GM21447 (cell line): ENCODE measurements around the gene ENO2.
A peak's percentile ranks its signal among the peaks of the same experiment; 100 is the strongest.

ENCODE experiments used
- ATAC-seq: cut with Tn5 transposase; IDR thresholded peaks from one replicate; pipeline ENCODE4 v1.9.1; 2021; ENCODE audit not compliant: unreplicated experiment

The ENO2 gene

DNA sequence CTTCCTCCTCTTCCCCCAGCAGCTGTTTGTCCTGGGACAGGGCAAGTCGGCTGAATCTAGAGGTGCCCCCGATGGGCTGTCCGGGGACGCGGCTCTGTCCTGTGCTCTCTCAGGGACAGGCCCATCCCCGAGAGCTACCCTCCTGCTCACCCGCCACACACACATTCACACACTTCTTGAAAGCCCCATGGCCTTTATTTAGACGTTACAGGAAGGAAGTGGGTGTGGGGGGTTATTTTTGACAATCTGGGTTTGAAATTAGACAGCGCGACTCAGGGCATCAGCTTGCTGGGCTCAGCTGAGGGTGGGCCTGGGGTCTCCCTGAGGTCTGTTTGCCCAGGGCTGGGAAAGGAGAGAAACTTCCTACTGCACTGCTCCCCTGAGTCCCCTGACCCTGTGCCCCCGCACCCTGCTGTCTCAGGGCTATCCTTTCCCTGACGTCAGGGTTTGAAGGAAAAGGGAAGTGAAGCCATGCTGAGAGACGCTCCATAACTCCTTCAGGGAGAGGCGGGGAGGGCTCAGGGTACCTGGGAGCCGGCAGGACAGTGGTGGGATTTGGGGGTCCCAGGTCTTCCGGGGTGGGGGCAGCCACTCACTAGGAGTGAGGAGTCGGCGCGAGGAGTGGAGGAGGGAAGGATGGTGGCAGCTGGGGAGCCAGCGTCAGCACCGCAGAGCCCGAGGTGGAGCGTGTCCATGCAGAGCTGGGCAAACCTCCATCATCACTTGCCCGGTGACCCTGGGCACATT, 44.9 kb downstream of the ENO2 start:
- peak; percentile 49 for ATAC-seq

DNA sequence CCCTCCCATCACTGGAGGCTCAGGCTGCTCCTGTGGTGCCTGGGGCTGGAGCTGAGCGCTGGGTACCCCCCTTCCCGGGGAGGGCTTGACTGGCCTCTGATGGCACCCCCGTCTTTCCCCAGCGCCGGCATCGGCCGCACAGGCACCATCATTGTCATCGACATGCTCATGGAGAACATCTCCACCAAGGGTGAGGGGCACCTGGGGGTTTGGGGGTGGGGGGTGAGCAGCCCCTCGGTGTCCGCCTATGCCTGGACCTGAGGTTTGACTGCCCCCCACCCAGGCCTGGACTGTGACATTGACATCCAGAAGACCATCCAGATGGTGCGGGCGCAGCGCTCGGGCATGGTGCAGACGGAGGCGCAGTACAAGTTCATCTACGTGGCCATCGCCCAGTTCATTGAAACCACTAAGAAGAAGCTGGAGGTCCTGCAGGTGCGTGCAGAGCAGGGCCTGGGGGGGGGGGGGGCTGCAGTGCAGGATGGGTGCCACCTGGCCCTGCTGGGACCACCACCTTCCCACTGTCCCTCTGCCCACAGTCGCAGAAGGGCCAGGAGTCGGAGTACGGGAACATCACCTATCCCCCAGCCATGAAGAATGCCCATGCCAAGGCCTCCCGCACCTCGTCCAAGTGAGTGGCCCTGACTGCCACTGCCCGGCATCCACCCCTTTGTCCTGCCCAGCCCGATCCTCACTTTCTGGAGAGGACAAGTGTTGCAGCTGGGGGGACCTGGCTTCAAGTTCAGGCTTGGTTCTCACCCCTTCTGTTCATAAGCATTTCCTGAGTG, 45.6 kb downstream of the ENO2 start:
- ATAC-seq: no peak

DNA sequence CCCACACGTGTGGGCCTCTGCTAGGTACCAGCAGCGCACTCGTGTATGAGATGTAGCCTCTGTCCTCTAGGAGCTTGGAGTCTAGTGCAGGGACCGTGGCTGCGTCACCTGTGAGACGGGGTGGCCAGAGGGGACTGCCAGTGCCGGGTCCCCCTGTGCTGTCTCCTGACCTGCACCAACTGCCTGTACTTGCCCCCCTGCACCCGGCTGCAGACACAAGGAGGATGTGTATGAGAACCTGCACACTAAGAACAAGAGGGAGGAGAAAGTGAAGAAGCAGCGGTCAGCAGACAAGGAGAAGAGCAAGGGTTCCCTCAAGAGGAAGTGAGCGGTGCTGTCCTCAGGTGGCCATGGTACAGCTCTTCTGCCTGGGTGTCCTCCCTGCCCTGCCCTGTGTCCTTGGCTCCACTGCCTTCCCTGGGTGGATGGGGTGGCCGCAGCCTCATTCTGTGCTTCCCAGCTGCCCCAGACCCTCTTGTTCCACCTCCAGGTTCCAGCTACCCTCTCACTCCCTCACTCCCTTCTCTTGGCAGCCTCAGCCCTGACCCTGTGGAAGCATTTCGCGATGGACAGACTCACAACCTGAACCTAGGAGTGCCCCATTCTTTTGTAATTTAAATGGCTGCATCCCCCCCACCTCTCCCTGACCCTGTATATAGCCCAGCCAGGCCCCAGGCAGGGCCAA, 46.4 kb downstream of the ENO2 start:
- ATAC-seq: peak; percentile 27

DNA sequence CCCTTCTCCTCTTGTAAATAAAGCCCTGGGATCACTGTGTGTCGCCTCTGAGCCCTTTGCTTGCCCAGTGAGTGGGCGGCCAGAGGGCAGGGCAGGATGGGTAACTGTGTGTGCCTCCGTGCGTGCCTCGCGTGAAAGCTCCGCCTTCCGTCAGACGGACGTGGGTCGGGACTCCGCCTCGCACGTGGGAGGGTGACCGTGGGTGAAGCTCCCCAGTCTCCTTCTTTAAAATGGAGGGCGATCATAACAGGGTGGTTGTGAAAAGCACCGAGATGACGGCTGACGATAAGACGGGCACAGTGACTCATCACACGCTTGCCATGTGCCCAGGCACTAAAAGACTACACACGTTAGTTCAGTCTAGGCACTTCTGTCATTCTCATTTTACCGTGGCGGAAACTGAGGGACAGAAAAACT, 46.9 kb downstream of the ENO2 start:
- no peak for ATAC-seq

DNA sequence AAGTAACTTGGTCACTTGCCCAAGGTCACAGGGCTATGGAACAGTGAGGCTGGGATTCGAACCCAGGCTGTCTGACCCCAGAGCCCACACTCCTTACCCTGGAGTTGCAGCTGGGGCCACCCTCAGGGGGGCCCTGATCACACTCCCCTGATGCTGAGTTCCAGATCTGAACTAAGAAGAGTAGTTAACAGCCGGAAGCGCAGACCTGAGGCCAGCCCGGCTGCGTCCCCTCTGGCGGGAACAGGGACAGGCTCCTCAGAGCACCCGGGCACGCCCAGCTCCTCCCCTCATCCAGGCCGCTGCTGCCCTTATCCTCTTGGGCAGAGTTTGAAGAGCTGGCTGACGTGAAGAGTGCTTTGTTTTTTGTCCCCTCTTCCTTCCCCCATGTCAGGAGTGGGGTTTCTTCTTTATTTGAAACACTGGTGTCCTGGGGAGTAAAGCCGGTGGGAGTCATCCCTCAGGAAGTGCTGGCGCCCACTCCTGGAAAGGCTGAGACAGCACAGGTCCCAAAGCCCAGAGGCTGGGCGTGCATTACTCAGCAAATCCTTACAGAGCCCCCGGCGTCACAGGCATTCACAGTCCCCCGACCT, 47.4 kb downstream of the ENO2 start:
- no peak for ATAC-seq

DNA sequence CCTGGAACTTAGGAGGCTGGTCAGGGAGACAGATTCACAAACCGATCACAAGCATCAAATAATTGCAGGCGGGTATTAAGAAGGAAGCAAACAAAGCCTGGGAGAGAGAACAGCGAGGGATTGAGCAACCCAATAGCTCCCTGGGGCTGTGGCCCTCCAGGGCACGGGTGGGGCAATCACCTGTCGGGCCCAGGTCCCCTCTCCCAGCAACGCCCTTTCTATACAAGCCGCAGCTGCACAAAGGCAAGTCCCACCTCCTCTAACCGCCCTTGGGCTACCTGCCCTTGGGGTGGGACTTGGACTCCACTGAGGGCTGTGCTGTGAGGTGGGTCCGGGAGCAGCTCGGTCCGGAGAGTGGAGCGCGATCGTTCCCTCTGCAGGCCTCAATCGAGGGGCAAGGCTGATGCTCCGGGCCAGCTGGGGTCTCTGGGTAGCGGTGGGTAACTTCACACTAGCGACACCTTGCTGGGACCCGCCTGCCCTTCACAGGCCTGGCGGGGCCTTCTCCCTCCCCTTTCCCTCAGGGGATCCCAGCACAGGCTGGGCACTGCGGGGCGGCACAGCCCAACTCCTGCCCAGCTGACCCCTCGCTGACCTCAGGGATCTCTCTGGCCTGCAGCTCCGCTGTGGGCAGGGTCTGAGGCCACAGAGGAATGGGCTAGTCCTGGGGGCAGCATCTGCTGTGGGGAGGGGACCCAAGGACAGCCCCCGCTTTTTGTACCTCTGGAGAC, 48.1 kb downstream of the ENO2 start:
- no peak for ATAC-seq

DNA sequence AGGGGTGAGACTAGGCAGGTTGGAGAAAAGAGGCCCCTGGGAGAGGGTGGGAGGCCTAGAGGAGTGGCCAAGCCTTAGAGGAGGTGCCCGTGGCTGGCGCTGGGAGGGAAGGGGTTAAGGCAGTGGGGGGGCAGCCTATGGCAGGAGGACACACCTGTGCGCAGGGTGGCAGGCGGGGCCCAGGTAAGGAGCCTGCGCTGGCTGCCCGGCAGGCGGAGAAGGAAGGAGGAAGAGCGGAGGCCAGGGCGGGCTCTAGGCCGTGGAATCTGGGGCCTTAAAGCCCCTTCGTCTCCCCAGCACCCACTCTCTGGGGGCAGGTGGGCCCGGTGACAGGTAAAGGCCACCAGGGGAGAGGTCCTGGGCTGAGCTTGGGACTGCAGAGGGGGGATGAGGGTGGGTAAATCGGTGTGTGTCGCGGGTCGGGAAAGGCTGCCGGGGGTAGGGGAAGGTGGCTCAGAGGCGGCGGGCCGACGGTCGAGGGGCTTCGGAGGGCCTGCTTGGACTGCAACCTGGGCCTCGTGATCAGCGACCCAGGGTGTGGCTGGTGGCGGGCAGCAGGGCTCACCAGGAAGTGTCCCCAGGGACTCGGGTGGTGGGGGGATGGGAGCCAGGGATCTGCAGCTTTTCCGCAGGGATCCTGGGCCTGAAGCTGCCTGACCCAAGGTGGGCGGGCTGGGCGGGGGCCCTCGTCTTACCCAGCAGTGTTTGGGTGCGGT, 48.8 kb downstream of the ENO2 start:
- no peak for ATAC-seq

DNA sequence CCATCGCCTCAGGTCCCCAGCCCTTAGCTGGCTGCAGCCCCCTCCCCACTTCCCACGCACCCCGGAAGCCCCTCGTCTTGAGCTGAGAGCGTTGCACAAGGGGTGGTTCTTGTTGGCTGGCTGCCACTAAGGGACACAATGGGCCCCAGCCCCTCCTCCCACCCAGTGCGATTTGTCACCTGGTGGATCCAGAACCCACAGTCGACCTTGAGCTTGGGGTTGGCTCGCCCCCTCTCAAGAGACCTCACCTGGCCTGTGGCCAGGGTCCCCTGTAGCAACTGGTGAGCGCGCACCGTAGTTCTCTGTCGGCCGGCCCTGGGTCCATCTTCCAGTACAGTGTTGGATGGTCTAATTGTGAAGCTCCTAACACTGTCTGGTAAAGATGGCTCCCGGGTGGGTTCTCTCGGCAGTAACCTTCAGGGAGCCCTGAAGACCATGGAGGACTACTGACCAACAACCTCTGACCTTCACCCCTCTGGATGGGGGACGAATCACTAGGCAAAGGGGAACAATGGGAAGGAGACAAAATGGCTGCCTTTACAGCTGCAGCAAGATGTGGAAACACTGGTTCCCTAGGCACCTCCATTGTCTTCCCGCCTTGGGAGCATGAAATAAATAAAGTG, 49.5 kb downstream of the ENO2 start:
- no peak for ATAC-seq

DNA sequence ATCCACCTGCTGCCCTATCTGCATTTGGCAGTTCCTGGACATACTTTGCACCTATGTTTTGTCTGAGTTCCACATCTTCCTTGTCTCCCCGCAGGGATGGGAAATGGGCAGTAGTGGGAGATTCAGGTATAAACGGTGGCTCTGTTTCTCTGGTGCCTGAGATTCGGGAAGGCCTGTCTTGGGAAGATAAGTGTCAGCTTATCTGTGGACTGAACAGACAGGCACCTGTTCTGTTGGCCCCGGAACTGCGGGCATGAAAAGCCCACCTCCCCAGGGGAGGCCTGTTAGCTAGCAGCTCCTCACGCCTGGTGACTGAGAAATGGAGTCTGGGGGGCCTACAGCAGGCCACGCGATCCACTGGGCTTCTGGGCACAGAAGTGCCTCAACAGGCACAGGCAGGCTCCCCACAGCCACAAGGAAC, 50.2 kb downstream of the ENO2 start:
- no peak for ATAC-seq

DNA sequence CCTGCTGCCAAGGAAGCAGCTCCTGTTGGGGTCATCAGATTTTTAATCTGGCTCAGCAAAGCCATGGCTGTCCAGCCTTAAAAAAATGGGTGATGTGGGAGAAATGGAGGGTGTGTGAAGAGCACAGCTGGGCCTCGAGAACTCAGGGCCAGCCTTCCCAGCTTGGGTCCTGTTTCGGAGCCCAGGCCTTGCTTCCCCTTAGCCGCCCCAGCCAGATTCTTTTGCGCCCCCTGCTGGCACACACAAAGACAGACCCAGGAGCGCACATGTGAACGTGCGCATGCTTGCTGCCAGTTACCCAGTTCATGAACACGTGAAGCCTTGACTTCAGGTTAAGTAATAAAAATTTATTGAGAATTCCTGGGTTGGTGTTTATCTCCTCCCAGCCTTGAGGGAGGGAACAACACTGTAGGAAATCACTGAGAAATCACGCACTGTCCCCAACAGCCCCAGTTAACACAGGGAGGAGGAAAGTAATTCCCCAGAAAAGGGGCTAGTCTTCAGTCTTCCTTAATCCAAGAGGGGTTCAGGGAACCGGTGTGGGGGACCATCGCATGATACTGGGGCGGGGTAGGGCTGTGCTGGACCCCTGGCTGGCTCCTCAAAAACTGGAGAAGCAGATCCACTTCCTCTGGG, 50.8 kb downstream of the ENO2 start:
- peak; percentile 43 for ATAC-seq

DNA sequence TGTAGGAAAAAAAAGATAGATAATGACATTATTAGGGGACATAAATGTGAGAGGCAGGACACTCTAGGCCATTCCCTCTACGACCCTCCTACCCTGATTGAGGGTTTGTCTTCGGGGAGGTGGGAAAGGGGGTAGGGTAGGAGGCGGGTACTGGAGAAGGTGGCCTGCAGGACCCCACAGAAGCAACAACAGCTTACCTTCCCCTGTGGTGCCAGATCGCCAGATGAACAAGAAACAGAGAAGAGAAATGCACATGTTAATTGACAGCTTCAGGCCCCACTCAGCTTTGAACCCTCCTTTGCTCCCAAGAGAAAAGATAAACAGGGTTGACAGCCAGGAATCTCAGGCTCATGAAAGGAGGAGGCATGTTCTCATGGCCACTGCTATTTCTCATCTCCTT, 51.3 kb downstream of the ENO2 start:
- ATAC-seq: no peak

DNA sequence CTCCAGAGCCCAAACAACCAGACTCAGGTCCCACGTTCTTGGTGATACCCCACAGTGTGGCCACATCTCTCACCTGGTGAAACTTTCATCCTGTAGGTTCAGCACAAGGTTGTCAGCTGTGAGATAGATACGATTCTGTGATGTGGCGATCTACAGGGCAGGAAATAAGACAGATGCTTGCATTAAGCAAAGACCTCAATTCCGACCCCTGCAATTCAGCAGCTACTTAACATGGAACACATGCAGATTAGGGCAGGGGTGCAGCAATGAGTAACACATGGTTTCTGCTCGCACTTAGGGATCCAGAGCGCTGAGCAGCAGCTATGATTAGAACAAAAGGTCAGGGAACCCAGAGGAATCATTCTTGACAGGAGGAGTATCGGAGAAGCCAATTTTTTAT, 52.0 kb downstream of the ENO2 start:
- no peak for ATAC-seq

DNA sequence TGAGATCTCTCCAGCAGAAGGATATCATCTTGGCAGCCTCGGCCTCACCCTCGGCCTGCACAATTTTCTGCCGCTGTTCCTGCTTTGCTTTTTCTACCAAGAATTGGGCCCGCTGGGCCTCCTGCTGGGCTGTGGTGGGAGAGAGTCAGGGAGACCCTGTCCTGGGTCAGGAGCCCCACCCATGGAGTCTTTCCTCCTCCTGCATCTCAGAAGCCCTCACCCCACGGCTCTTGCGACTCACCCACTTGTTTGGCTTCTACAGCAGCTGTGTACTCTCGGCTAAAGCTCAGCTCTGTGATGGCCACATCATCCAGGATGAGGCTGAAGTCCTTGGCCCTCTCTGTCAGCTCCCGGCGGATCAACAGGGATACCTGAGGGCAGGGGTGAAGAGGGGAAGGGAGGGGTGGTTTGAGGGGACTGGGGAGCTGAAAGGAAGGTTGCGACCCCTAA, 53.3 kb downstream of the ENO2 start:
- ATAC-seq: no peak

DNA sequence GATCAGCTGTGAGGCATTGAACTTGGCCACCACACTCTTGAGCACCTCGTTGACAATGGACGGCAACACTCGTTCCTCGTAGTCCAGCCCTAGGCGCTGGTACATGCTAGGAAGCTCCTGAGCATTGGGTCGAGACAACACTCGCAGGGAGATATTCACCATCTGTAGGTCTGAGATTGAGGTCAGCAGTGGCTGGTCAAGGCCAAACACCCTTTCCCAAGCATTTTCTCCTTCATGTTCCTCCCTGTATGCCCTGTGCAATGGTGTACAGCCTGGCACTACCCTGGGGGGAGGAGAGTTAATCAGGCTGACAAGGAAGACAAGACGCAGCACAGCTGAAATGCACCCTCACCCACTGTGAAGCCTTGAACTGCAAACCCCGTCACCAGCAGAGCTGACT, 54.0 kb downstream of the ENO2 start:
- ATAC-seq: no peak

DNA sequence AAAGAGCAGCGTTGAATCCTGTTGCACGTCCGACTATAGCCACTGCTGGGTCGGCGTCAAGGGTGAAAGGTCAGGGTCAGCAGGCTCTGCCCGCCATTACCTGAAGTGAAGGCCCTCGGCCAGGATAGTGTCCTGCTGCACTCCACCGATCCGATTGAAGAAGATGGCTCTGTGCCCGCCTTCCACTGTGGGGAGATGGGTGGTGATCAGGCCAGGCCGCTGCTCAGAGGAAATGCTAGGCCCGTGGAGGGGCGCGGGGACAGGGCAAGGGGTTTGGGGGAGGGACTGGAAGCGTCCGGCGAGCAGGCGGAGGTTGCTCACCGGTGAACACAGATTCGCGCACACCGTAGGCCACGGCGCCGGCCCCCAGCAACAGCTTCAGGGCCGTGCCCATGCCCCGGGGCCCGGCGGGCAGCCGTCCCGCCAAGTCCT, 55.7 kb downstream of the ENO2 start:
- peak; percentile 7 for ATAC-seq
